H1 (cell line): ENCODE results near the gene RENBP. TPM values are rescaled to one million over a fixed set of nuclear protein-coding genes. Genes with fewer than 3 reads are reported as not detected.

Experiments
- CTCF ChIA-PET: fragments of 300-600 bp; sonication (Branson Sonifier 250); formaldehyde crosslinking; loops from one replicate; lab custom pipeline; 2021; ENCODE audit not compliant: partially characterized antibody; lab: Charles Lee
- POLR2A ChIA-PET: fragments of 300-600 bp; sonication (Branson Sonifier 250); formaldehyde crosslinking; loops from one replicate; lab custom pipeline; 2021; ENCODE audit warnings: inconsistent platforms; ENCODE audit not compliant: partially characterized antibody; lab: Charles Lee
- DNase-seq, 2 experiments: peaks; one replicate each; pipeline versions ENCODE4 v3.0.0 to v3.0.0-alpha.2; 2010 to 2022; ENCODE audit warnings: low spot score in 2 of 2, low read depth in 1 of 2, mixed read lengths in 1 of 2
- FAIRE-seq: peaks from 2 replicates; lab custom pipeline; 2011; peaks lifted over from hg19 to GRCh38; lab: Jason Lieb, UNC
- H2AFZ ChIP-seq: 2 replicates; pipeline ENCODE4 v1.8.1; 2012; ENCODE audit warnings: low read length, inconsistent platforms
- H2AK5ac ChIP-seq: 2 replicates; pipeline ENCODE4 v1.6.1; 2013; ENCODE audit warnings: low read depth, low read length
- H2BK120ac ChIP-seq: replicated peaks from 2 replicates; pipeline ENCODE3; 2013; ENCODE audit warnings: low read depth, low read length, inconsistent platforms
- H2BK12ac ChIP-seq: 2 replicates; pipeline ENCODE4 v1.6.1; 2013; ENCODE audit warnings: low read depth, low read length
- H2BK15ac ChIP-seq: 2 replicates; pipeline ENCODE4 v1.6.1; 2013; ENCODE audit warnings: low read length
- H2BK20ac ChIP-seq: 2 replicates; pipeline ENCODE4 v1.6.1; 2013; ENCODE audit warnings: low read length
- H2BK5ac ChIP-seq: 2 replicates; pipeline ENCODE4 v1.6.1; 2013; ENCODE audit warnings: low read depth, low read length
- H3K14ac ChIP-seq: 2 replicates; pipeline ENCODE4 v1.6.1; 2013; ENCODE audit warnings: inconsistent platforms; ENCODE audit not compliant: insufficient read length
- H3K18ac ChIP-seq: 2 replicates; pipeline ENCODE4 v1.6.1; 2013; ENCODE audit warnings: low read length; ENCODE audit errors: extremely low read depth
- H3K23ac ChIP-seq: 2 replicates; pipeline ENCODE4 v1.6.1; 2013; ENCODE audit warnings: inconsistent platforms; ENCODE audit not compliant: insufficient read length
- H3K23me2 ChIP-seq: 2 replicates; pipeline ENCODE4 v1.6.1; 2013; ENCODE audit warnings: low read depth, low read length
- H3K27ac ChIP-seq: 2 replicates; pipeline ENCODE4 v1.6.1; 2011; ENCODE audit warnings: low read depth, low read length, inconsistent platforms
- H3K27me3 ChIP-seq, 4 experiments: replicated peaks in 1 of 4; 1 replicate in 1 of 4; 2 replicates in 3 of 4; pipeline versions ENCODE4 v1.6.1 to v1.8.1; 2011 to 2013; ENCODE audit warnings: low read length in 3 of 4, mild to moderate bottlenecking in 3 of 4, inconsistent platforms in 2 of 4, mixed read lengths in 2 of 4, moderate library complexity in 1 of 4; ENCODE audit not compliant: control insufficient read depth in 3 of 4, insufficient read depth in 3 of 4; ENCODE audit errors: extremely low read depth in 1 of 4
- H3K36me3 ChIP-seq, 4 experiments: 2 replicates each; pipeline versions ENCODE4 v1.6.1 to v1.8.1; 2011 to 2013; ENCODE audit warnings: mild to moderate bottlenecking in 4 of 4, low read length in 3 of 4, moderate library complexity in 2 of 4, control low read depth in 1 of 4, inconsistent platforms in 1 of 4; ENCODE audit not compliant: insufficient read depth in 4 of 4, control insufficient read depth in 2 of 4
- H3K4ac ChIP-seq: replicated peaks from 2 replicates; pipeline ENCODE3; 2013; ENCODE audit warnings: low read length, low read depth, mixed read lengths, inconsistent platforms; ENCODE audit not compliant: insufficient read length
- H3K4me1 ChIP-seq, 4 experiments: replicated peaks in 1 of 4; 1 replicate in 1 of 4; 2 replicates in 3 of 4; pipeline versions ENCODE4 v1.6.1 to v1.8.1; 2011 to 2013; ENCODE audit warnings: low read length in 3 of 4, inconsistent platforms in 2 of 4, mixed read lengths in 1 of 4; ENCODE audit not compliant: insufficient read depth in 4 of 4, control insufficient read depth in 3 of 4
- H3K4me2 ChIP-seq, 2 experiments: 2 replicates each; pipeline versions ENCODE4 v1.6.1 to v1.8.1; 2011 to 2013; ENCODE audit warnings: low read depth in 2 of 2, low read length in 2 of 2, control low read depth in 1 of 2, inconsistent platforms in 1 of 2, mild to moderate bottlenecking in 1 of 2; ENCODE audit not compliant: insufficient read depth in 1 of 2
- H3K4me3 ChIP-seq, 4 experiments: fragments of 200-600, 300-600 bp in 1 of 4; sonication (generic), shearing (Covaris generic), sonication (Bioruptor Twin) in 1 of 4; 2 replicates each; pipeline versions ENCODE4 v1.5.1 to v1.8.1; 2011 to 2016; ENCODE audit warnings: low read length in 4 of 4, low read depth in 3 of 4, control low read depth in 2 of 4, inconsistent platforms in 2 of 4, mild to moderate bottlenecking in 2 of 4, mixed read lengths in 1 of 4, moderate library complexity in 1 of 4; ENCODE audit not compliant: insufficient read depth in 2 of 4; ENCODE audit errors: extremely low read depth in 1 of 4
- H3K56ac ChIP-seq: replicated peaks from 2 replicates; pipeline ENCODE3; 2013; ENCODE audit warnings: low read depth, mild to moderate bottlenecking, mixed read lengths, low read length, inconsistent platforms; ENCODE audit not compliant: insufficient read length
- H3K79me1 ChIP-seq: 2 replicates; pipeline ENCODE4 v1.6.1; 2013; ENCODE audit warnings: low read depth, low read length, control low read depth
- H3K79me2 ChIP-seq, 2 experiments: 2 replicates each; pipeline versions ENCODE4 v1.6.1 to v1.8.1; 2012 to 2013; ENCODE audit warnings: low read length in 2 of 2, mild to moderate bottlenecking in 2 of 2, inconsistent platforms in 1 of 2; ENCODE audit not compliant: insufficient read depth in 2 of 2, control insufficient read depth in 1 of 2
- H3K9ac ChIP-seq, 4 experiments: replicated peaks in 1 of 4; 1 replicate in 1 of 4; 2 replicates in 3 of 4; pipeline versions ENCODE4 v1.6.1 to v1.8.1; 2011 to 2013; ENCODE audit warnings: low read depth in 3 of 4, low read length in 3 of 4, control low read depth in 2 of 4, mild to moderate bottlenecking in 2 of 4, moderate library complexity in 2 of 4, inconsistent platforms in 1 of 4; ENCODE audit errors: extremely low read depth in 1 of 4
- H3K9me3 ChIP-seq, 2 experiments: 2 replicates each; pipeline versions ENCODE4 v1.6.1 to v1.8.1; 2012 to 2013; ENCODE audit warnings: mild to moderate bottlenecking in 2 of 2, moderate library complexity in 2 of 2, control low read depth in 1 of 2, inconsistent platforms in 1 of 2, low read depth in 1 of 2, low read length in 1 of 2, mixed read lengths in 1 of 2; ENCODE audit not compliant: insufficient read depth in 2 of 2
- H4K20me1 ChIP-seq, 2 experiments: replicated peaks in 1 of 2; 2 replicates each; pipeline versions ENCODE3 to v1.8.1; 2011 to 2013; ENCODE audit warnings: inconsistent platforms in 2 of 2, low read length in 2 of 2, mild to moderate bottlenecking in 1 of 2; ENCODE audit not compliant: insufficient read depth in 2 of 2, control insufficient read depth in 1 of 2
- H4K5ac ChIP-seq: 2 replicates; pipeline ENCODE4 v1.6.1; 2013; ENCODE audit warnings: low read length, low read depth, mixed read lengths, inconsistent platforms; ENCODE audit not compliant: insufficient read length
- H4K8ac ChIP-seq: 2 replicates; pipeline ENCODE4 v1.8.0; 2013; ENCODE audit warnings: mild to moderate bottlenecking, moderate library complexity, low read length, inconsistent platforms; ENCODE audit not compliant: insufficient read depth; ENCODE audit errors: extremely low read depth
- H4K91ac ChIP-seq: replicated peaks from 2 replicates; pipeline ENCODE3; 2013; ENCODE audit warnings: low read length, mixed read lengths, inconsistent platforms; ENCODE audit not compliant: insufficient read length
- ATF2 ChIP-seq: IDR thresholded peaks from 2 replicates; pipeline ENCODE4 v1.6.1; 2012; ENCODE audit warnings: low read length, inconsistent platforms
- BRCA1 ChIP-seq: IDR thresholded peaks from 2 replicates; pipeline ENCODE4 v1.6.1; 2012; ENCODE audit warnings: low read depth, low read length, improper control_type of control experiment
- CREB1 ChIP-seq: IDR thresholded peaks from 2 replicates; pipeline ENCODE4 v1.6.1; 2012; ENCODE audit warnings: inconsistent platforms
- FOSL1 ChIP-seq: IDR thresholded peaks from 2 replicates; pipeline ENCODE4 v1.6.1; 2011; ENCODE audit warnings: mild to moderate bottlenecking, low read depth, low read length, moderate library complexity; ENCODE audit not compliant: insufficient read depth
- KDM1A ChIP-seq: fragments of 200-600, 300-600 bp; sonication (generic); IDR thresholded peaks from 2 replicates; pipeline ENCODE4 v1.7.1; 2016; ENCODE audit warnings: mild to moderate bottlenecking, low read length, borderline replicate concordance
- KDM4A ChIP-seq: IDR thresholded peaks from one replicate; pipeline ENCODE4 v1.7.1; 2012; ENCODE audit warnings: low read depth, mild to moderate bottlenecking, moderate library complexity, low read length, inconsistent platforms; ENCODE audit not compliant: severe bottlenecking
- KDM5A ChIP-seq: fragments of 200-600 bp; IDR thresholded peaks from 2 replicates; pipeline ENCODE4 v1.7.1; 2012; ENCODE audit warnings: mild to moderate bottlenecking, low read length, inconsistent platforms, mixed read lengths
- POLR2AphosphoS5 ChIP-seq: IDR thresholded peaks from 2 replicates; pipeline ENCODE4 v1.6.1; 2011; ENCODE audit warnings: low read depth, low read length
- POU5F1 ChIP-seq: IDR thresholded peaks from 2 replicates; pipeline ENCODE4 v1.6.1; 2011; ENCODE audit warnings: low read depth, mild to moderate bottlenecking, low read length, moderate library complexity
- RFX5 ChIP-seq: IDR thresholded peaks from 2 replicates; pipeline ENCODE4 v1.6.1; 2011; ENCODE audit warnings: low read depth, low read length, improper control_type of control experiment, borderline replicate concordance
- RNF2 ChIP-seq: fragments of 200-900, 300-1000 bp; sonication (generic); IDR thresholded peaks from 2 replicates; pipeline ENCODE4 v1.7.1; 2016; ENCODE audit warnings: borderline replicate concordance, low read depth, mild to moderate bottlenecking, antibody characterized with exemption, low read length; ENCODE audit not compliant: poor library complexity, severe bottlenecking; ENCODE audit errors: missing control alignments
- SUZ12 ChIP-seq: fragments of 200-600 bp; sonication (generic); IDR thresholded peaks from 2 replicates; pipeline ENCODE4 v1.6.1; 2012; ENCODE audit warnings: mild to moderate bottlenecking, inconsistent platforms, low read length, moderate library complexity, mixed read lengths
- TEAD4 ChIP-seq: IDR thresholded peaks from 2 replicates; pipeline ENCODE4 v1.6.1; 2012; ENCODE audit warnings: low read depth, low read length, inconsistent platforms, mixed read lengths
- WGBS, 2 experiments: shearing (Covaris generic) in 1 of 2; methylation state at CpG; one replicate each; pipeline versions ENCODE4 v1.1.6 to v1.1.7; 2013 to 2015; ENCODE audit warnings: low lambda C conversion rate in 2 of 2, mixed read lengths in 2 of 2, inconsistent platforms in 1 of 2, low coverage in 1 of 2, missing lambda C conversion rate in 1 of 2; ENCODE audit not compliant: insufficient replicate concordance in 2 of 2, insufficient coverage in 1 of 2, insufficient read length in 1 of 2; ENCODE audit errors: extremely low coverage in 1 of 2, missing lambda C conversion rate in 1 of 2; 5-methylcytosine and 5-hydroxymethylcytosine counted together
- polyA plus RNA-seq, 7 experiments: library from polyadenylated mRNA; depleted of rRNA in 3 of 7; stranded (reverse) in 5 of 7; unstranded in 2 of 7; fragments of >200 nt in 5 of 7; fragments of 200-250 nt in 2 of 7; gene quantifications; 1 replicate in 5 of 7; 2 replicates in 1 of 7; 4 replicates in 1 of 7; pipeline versions ENCODE4 v1.2.1 to v1.2.3, GENCODE V29; 2011 to 2013; ENCODE audit warnings: missing spikeins in 2 of 7, mixed read lengths in 2 of 7
- total RNA-seq: library from RNA; stranded (reverse); fragmentation: NEBNext Ultra II Directional; extraction: Animal tissue kit (Norgen Biotek cat#: 25700); gene quantifications from 2 replicates; pipeline ENCODE4 v1.2.1, GENCODE V29; 2021

The RENBP gene
- total and polyA plus RNA-seq, 2 of the 8 experiments (the other 6 are each of a cell fraction or from before 2014, with no cell fraction given): 12.4 to 21.8 TPM

- Histone ChIP-seq H3K36me3 (0 out of 8 replicates have a peak, but pooled peaks cover 0 to 2% (median 0%) of the 10 kb centered on the region in 4 experiments), H2BK120ac (no peak overlapping the region), H2BK20ac (no peak overlapping the region), H4K5ac (no peak overlapping the region), H4K20me1 (peaks cover 0 to 2% of the 10 kb centered on the region in 2 experiments), H3K14ac (no peak overlapping the region), H2AK5ac (no peak overlapping the region), H3K79me1 (no peaks in the 10 kb centered on the region), H3K4me2 (no peak overlapping the region), H3K18ac (no peak overlapping the region), H3K4me3 (no peak overlapping the region), H2BK15ac (no peak overlapping the region), H3K9me3 (no peaks in the 10 kb centered on the region), H4K8ac (no peak overlapping the region), H3K23ac (no peak overlapping the region), H2AFZ (no peak overlapping the region), H3K9ac (no peak overlapping the region), H3K27me3 (no peaks in the 10 kb centered on the region), H3K56ac (no peak overlapping the region), H4K91ac (no peak overlapping the region), H3K79me2 (no peaks in the 10 kb centered on the region), H3K4me1 (no peaks in the 10 kb centered on the region), H3K27ac (no peak overlapping the region), H2BK5ac (no peak overlapping the region), H2BK12ac (no peak overlapping the region), H3K4ac (no peak overlapping the region), H3K23me2 (no peaks in the 10 kb centered on the region)
- CTCF ChIA-PET: interaction anchor here (1.0 to 1.6 kb wide), 2 partner anchors 30 to 143 kb away, joined by 3 to 5 read pairs; no protein-coding TSS in a partner anchor
- no peak for FAIRE-seq
- DNase-seq: no peak
- 96% methylated on average over 6 of the region's 6 CpGs; no CpG with 5 or more reads in 1 of the 2 experiments for WGBS, 2 experiments
- POLR2A ChIA-PET: interaction anchor here (1.0 to 14.9 kb wide), 3 partner anchors 10 to 24 kb away, joined by 3 to 231 read pairs (median 5); partner anchors contain the start of genes NAA10 and RENBP
- TF ChIP-seq TEAD4 (no peak), RFX5 (no peak), KDM5A (no peak), SUZ12 (no peak), FOSL1 (no peak), POU5F1 (no peak), ATF2 (no peak), BRCA1 (no peak), CREB1 (no peak), POLR2AphosphoS5 (no peak), RNF2 (no peak), KDM4A (no peak), KDM1A (no peak)
These were observed 26.6 kb downstream of the RENBP start for GRCh38 chrX:153917869-153918268.
